Activated naive CD4-positive, alpha-beta T cell (primary cell): Measurements from ENCODE around the gene ST6GAL1.
"Not testable (repeated sequence)": the region's sequence is repeated elsewhere in the genome, so short reads cannot be mapped to it uniquely, and the experiment has no call there.

Source experiments
- DNase-seq, 4 experiments: peaks; one replicate each; lab custom pipeline; 2025; lab: John Stamatoyannopoulos, UW

The ST6GAL1 gene

GRCh38 chr3:186940967-186941366 lies 10.6 kb downstream of the ST6GAL1 start:
- DNase-seq = no peak

DNA sequence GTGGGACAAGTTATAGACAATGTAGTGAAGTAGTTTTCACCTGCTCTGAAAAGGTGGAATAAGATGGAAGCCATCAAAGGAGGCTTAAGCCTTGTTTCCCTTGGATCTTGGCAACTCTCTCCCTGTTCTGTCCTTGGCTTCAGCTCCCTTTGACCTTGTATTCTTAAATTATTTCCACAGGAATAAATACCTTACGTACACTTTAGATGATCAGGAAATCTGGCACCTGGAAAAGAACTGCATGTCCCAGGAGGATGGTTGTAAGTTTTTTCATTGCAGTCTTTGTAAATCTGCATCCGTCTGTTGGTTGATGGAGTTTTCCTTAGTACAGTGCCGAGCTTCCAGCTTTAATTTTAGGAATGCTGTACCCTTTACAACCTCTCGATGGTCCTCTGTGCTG lies 11.8 kb downstream of the ST6GAL1 start:
- DNase-seq = no peak

GRCh38 chr3:186945255-186945823 lies 15.0 kb downstream of the ST6GAL1 start:
- no peak for DNase-seq

GRCh38 chr3:186946756-186947375 lies 16.5 kb downstream of the ST6GAL1 start:
- no peak for DNase-seq

GRCh38 chr3:186949281-186949982 lies 19.1 kb downstream of the ST6GAL1 start:
- no peak for DNase-seq

DNA sequence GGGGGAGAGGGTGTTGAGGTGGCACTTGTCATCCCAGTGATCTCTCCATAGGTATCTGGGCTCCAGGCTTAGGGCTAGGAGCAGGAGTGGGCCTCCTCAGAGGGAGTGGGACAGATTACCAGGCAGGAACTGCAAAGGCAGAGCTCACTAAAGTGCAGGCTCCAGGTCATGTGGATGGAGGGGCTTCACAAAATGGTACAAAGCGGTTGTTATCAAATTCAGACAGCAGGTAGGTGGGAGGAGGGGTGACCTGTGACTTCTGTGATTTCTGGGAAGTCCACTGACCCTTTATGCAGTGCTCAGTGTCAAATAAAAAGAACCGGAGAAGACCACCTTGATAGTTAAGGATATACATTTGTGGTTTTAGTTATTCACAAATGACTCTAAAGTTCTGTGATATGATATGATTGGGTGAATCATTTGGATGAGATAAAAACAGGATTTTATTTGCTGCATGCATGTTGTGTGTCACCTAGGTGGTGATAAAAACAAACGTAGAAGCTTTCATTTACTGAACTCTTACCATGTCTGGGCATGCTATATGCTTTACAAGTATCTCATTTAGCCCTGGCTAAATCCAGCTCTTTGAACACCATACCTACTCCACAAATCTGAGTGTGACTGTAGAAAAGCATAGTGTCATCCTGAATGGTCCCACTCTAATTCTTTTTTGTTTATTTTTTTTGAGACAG lies 20.2 kb downstream of the ST6GAL1 start:
- DNase-seq = no peak

DNA sequence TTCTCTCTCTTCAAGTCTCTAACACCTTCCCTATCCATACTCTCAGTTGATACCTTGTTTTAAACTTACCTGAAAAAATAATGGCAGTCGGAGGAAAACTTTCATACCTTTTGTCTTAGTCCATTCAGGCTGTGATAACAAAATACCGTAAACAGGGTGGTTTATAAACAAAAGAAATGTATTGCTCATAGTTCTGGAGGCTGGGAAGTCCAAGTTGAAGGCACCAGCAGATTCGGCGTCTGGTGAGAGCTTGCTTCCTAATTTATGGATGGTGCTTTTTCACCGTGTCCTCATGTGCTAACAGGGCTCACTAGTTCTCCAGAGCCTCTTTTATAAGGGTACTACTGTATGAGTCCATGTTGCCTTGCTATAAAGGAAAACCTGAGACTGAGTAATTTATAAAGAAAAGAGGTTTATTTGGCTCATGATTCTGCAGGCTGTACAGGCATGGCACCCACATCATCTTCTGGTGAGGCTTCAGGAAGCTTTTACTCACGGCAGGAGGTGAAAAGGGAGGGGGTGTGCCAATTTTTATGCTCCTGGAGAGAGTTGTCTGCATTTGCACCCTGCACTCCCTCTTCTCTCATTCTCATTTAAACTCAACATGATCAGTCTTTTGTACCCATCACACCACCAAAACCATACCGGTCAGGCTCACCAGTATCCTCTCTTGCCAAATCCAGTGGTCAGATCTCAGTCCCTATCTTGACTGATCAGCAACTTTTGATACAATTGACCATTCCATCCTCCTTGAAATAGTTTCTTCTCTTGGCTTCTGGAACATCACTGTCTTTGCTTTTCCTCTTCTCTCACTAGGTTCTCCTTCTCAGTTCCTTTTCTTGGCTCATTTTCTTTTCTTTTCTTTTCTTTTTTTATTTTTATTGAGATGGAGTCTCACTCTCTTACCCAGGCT lies 21.6 kb downstream of the ST6GAL1 start:
- DNase-seq = no peak

DNA sequence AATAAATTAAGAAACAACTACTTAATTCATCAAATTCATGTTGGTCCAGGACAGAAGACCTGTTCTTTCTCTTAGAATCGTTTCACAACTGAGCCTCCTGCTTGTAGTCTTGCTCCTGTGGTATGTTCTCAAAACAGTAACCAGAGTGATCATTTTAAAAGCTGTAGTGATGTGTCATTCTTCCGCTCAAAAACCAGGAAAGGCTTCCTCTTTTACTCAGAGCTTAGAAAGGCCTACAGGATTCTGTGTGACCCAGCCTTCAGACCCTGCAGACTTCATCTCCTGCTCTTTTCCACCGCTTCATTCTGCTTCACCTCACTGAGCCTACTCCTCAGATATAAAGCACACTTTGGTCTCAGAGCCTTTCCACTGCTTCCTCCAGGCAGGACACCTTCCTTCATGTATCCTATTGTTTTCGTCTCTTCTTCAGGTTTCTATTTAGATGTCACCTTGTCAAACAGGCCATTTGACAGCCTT lies 22.7 kb downstream of the ST6GAL1 start:
- DNase-seq = no peak

DNA sequence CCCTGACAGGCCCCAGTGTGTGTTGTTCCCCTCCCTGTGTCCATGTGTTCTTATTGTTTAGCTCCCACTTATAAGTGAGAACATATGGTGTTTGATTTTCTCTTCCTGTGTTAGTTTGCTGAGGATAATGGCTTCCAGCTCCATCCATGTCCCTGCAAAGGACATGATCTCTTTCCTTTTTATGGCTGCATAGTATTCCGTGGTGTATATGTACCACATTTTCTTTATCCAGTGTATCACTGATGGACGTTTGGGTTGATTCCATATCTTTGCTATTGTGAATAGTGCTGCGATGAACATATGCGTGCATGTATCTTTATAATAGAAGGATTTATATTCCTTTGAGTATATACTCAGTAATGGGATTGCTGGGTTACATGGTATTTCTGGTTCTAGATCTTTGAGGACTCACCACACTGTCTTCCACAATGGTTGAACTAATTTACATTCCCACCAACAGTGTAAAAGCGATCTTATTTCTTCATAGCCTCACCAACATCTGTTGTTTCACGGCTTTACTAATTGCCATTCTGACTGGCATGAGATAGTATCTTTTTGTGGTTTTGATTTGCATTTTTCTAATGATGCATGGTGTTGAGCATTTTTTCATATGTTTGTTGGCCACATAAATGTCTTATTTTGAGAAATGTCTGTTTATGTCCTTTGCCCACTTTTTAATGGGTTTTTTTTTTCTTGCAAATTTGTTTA lies 23.8 kb downstream of the ST6GAL1 start:
- not testable (repeated sequence) for DNase-seq

DNA sequence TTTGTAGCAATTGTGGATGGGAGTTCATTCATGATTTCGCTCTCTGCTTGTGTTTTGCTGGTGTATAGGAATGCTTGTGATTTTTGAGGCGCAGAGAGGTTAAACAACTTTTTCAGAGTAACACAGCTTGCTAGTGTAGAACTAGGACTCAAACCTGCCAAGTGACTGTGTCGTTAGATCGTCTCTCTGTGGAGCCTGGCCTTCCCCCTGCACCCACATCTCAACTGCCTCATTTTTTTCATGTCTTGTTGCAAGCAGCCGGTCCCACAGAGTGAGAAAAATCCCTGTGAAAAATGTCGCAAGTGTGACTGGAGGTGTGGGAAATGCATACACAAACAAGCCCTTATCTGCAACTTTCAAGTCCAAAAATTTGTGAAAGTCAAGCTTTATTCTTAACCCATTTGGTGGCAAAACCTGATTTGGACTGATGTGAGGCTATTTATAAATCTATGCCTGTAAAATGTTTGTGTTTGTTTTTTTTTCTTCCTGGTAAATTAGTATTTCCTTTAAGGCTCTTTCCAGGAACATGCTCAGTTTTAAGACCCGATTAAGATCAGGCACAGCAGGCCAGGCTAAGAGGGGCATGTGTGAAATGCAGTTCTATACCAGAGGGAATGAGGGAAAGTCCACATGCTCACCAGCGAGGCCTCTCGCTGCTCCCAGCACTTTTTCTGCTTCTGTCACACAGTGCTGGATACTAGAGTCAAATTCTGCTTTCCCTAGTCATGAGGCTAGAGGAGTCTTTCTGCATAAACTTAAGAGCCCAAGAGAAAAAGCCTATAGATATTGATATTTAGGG lies 25.8 kb downstream of the ST6GAL1 start:
- DNase-seq = no peak

DNA sequence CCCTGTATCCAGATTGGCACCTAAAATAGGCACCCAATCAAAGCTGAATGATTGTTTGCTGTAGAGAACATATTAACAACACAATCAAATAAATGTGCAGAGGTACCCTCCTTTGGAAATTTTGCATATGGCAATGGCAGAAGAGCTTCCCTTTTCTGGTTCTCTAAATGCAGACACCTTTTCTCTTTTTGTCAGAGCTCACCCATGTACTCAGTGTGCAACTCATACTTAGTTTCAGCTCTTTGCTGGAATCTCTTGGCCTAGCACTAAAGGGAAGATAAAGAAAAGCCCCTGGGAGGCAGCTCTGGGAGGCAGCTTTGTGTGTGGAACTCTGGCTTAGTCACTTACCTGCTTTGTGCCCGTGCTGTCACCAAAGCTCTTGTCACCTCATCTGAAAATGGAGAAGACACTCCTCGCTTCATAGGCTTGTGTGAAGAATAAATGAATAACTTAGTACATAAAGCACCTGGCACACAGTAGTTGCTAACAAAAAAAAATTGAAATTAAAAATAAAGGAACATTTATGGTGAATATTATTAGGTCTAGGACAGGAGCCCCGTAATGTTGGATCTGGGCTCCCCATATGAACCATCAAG lies 28.8 kb downstream of the ST6GAL1 start:
- no peak for DNase-seq

- DNase-seq = no peak
These were observed 30.0 kb downstream of the ST6GAL1 start for GRCh38 chr3:186960347-186960746.

GRCh38 chr3:186962445-186962844 lies 32.1 kb downstream of the ST6GAL1 start:
- DNase-seq = no peak

- DNase-seq = no peak
These were observed 33.3 kb downstream of the ST6GAL1 start for GRCh38 chr3:186963636-186964035.

DNA sequence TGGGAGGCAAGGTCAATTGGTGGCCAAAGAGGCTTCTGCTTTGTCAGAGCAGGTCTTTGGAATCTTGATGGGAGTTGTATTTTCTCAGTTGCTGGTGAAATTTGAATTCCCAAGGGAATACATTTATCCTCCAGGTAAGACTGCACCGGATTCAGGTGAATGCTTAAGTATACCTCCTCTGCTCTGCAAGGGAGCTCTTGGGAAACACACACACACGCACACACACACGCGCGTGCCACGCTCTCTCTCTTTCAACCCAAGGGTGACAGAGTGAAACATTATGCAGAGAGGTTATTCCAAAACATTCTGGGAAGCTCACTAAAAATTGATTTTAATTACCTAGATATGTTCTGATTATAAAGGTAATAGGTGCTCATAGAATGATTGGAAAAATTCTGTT lies 33.7 kb downstream of the ST6GAL1 start:
- no peak for DNase-seq

GRCh38 chr3:186964616-186965015 lies 34.3 kb downstream of the ST6GAL1 start:
- DNase-seq = no peak

DNA sequence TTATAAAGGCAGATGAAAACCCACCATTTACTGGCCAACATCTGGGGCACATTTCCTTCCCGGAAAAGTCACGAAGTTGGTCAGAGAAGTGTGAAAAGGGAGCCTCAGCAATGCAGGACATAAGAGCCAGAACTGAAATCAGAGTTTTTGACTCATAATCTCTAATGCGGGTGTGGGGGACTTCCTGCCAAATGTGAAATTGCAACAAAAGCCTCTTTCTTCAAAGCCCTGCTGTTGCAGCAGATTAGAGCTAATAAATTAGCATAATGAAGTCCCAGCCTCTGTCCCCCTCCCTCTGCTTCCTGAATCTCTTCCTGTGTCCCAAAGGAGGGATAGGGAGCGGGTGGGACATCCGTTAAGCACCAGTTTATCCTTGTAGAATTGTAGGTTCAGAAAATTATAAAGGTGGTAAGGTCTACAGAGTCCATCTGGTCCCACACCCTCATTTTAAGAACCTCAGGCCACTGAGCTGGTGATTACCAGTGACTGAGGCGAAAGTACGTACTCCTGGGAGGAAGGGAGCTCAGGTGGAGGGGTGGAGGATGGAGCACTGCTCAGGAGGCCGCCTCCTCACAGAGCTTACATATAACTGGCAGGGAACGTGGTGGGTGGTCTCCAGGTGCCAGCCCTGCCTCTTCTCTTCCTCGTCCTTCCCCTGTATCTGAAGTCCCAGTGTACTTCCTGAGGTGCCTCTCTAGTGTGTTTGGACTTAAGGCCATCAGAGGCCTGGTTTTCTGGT lies 35.0 kb downstream of the ST6GAL1 start:
- no peak for DNase-seq

DNA sequence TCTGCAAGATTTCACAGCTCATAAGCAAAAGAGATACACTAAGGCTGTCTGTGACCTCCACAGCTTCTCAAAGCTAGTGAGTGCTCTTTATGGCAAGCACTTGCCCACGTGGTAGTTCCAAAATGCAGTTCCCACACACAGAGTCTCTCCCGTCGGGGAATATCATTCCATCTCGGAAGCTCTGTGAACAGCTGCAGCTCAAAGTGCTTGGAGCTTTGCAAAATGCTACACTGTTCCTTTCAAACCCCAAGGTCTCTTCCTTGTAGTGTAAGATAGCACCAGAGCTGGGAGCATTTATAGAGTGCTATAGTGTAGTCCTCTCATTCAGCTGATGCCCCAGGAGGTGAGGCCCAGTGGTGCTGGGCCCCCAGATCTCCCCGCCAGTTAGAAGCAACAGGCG lies 36.1 kb downstream of the ST6GAL1 start:
- DNase-seq = no peak

- DNase-seq = not testable (repeated sequence)
These were observed 36.9 kb downstream of the ST6GAL1 start for GRCh38 chr3:186967236-186967635.
